Mucosa of gallbladder (tissue), 1 donor: ENCODE measurements around the gene CHCHD1. TPM values are rescaled to one million over a fixed set of nuclear protein-coding genes. Genes with fewer than 3 reads are reported as not detected.
A peak's percentile ranks its signal among the peaks of the same experiment; 100 is the strongest.
"Not testable (repeated sequence)": the region's sequence is repeated elsewhere in the genome, so short reads cannot be mapped to it uniquely, and the experiment has no call there.

Experiments used
- DNase-seq: peaks from one replicate; pipeline ENCODE4 v3.0.0-alpha.2; 2020; ENCODE audit warnings: low spot score
- total RNA-seq: library from RNA; stranded (reverse); gene quantifications from one replicate; pipeline ENCODE4 v1.2.1, GENCODE V29; 2021
- donor health status: DM: no; HTN: no; CAD: no.

The CHCHD1 gene
- total RNA-seq, 1 donor from 2014 or later, result 28.0 TPM

DNA sequence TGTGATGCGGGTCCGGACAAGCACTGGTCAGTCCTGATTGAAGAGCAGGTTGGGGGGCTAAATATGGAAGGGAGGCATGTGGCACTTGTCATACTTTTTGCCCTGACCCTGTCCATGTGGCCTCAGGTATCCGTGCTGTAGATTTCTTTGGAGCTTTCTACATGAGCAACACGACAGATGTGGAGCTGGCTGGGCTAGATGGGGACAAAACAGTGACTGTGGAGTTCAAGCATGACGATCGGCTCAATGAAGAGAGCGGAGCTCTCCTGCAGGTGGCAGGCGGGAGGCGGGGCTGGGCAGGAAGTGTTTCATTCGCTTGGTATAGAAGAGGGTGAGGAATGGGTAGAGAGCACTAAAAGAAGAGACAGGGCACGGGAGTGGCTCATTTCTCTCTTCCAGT is 13.0 kb upstream of the CHCHD1 start:
- no peak for DNase-seq

GRCh38 chr10:73769396-73769795 is 12.5 kb upstream of the CHCHD1 start:
- DNase-seq, result no peak

DNA sequence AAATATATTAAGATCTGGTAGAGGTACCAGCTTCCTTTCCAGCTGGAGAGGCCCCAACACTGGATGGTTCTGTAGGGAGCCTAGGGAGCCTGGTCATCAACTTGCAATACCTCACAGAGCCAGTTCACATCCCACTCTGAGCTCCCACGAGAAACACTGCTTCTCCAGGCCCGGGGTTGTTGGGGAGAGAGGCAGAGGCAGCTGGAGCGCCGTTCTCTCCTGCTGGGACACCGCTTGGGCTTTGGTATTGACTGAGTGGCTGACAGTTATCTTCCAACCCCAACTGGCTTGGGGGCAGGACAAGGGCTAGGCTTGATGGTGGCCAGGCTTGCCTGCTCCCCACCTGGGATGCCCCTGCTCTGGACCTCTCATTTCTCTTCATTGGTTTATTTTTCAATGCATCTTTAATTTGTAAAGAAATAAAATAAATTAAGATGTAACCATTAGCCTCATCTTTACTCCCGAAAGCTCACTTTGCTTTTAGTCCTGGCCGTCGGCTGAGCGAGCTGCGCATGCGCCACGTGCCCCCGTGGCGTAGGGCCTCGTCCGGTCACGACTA is 10.0 kb upstream of the CHCHD1 start:
- DNase-seq, result peak; percentile 87

DNA sequence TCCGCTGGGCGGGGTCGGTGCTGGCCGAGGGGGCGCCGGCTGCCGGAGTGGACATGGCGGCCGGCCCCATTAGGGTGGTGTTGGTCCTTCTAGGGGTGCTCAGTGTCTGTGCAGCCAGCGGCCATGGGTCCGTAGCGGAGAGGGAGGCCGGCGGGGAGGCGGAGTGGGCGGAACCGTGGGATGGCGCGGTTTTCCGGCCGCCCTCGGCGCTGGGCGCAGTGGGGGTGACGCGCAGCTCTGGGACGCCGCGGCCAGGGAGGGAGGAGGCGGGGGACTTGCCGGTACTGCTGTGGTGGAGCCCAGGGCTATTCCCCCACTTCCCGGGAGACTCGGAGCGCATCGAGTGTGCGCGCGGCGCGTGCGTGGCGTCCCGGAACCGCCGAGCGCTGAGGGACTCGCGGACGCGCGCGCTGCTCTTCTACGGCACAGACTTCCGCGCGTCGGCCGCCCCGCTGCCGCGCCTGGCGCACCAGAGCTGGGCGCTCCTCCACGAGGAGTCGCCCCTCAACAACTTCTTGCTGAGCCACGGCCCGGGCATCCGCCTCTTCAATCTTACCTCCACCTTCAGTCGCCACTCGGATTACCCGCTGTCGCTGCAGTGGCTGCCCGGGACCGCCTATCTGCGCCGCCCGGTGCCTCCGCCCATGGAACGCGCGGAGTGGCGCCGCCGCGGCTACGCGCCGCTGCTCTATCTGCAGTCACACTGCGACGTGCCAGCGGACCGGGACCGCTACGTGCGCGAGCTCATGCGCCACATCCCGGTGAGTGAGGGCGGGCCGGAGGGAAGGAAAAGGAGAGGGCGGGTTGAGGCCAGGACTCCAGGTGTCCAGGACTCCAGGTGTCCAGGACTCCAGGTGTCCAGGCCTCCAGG is 9.3 kb upstream of the CHCHD1 start:
- DNase-seq, result peak; percentile 84

- DNase-seq, result no peak
These were observed 8.5 kb upstream of the CHCHD1 start for GRCh38 chr10:73773152-73773879.

GRCh38 chr10:73774637-73775036 is 7.2 kb upstream of the CHCHD1 start:
- no peak for DNase-seq

GRCh38 chr10:73779018-73779417 is 2.8 kb upstream of the CHCHD1 start:
- no peak for DNase-seq

DNA sequence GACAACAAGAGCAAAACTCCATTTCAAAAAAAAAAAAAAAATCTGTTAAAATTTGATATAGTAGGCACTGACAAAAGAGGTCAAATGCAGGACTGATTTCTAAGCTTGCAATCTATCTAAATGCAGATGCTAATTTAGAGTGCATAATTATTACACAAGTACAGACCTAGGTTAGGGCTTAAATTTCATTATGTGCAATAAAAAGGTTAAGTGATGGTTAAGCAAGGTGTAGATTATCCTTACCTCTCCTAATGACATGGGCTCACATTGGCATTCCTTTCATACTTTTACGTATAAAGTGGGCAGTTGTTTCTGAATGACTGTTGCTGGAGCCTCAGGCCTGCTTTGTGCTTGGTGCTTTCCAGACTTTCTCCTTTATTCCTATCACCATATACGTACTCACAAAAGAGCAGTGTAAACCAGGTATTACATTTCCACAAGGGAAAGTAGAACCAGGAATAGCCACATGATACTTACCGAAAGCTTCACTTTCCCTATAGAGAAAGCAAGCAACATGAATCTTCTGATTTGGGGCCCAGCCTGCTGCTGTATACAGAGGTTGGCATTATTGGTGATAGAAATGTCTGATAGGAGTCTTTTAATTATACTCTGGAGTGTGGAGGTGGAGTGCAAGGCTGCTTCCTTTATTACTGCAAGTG is 2.2 kb upstream of the CHCHD1 start:
- no peak for DNase-seq

DNA sequence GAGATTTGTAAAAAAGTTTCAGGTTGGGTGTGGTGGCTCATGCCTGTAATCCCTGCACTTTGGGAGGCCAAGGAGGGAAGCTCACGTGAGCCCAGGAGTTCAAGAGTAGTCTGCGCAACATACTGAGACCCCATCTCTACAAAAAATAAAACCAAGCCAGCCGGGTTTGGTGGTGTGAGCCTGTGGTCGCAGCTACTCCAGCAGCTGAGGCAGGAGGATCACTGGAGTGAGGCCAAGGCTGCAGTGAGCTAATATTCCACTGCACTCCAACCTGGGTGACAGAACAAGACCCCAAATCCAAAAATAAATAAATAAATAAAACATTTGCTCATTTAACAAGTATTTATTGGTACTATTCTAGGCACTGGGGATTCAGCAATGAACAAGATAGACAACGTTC is 1.5 kb upstream of the CHCHD1 start:
- DNase-seq, result no peak

- no peak for DNase-seq
These were observed 882 bp upstream of the CHCHD1 start for GRCh38 chr10:73780966-73781365.

- DNase-seq, result no peak
These were observed 335 bp upstream of the CHCHD1 start for GRCh38 chr10:73781548-73781878.

GRCh38 chr10:73782749-73783085 is 869 bp downstream of the CHCHD1 start:
- DNase-seq, result no peak

DNA sequence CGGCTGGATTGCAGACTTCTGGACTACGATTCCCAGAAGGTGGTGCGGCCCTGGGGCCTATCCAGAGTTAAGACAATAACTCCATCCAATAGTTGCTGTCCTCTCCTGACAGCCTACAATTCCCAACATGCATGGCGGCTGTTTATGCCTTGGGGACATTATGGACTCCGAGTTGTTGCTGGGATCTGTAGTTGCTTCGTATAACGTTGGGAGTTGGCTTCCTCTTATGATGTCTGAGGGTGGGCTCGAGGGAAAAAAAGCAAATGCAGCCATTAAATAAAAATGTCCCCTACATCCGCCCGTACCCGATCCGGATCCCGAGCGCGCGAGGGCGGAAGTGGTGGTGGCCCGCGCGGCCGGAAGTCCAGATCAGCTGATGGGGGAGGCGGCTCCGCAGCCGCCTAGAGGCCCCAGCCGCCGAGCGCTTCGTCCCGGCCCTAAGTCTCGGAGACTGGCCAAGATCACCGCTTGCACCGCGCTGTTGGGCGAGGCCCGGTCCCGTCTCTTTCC is 3.4 kb downstream of the CHCHD1 start, which contains the start of gene ZSWIM8:
Gene ZSWIM8 (plus strand): TSS at position 396 of the 510 bp plus-strand sequence. CDS start 273 bp downstream, outside the sequence.
- peak; percentile 92 for DNase-seq

DNA sequence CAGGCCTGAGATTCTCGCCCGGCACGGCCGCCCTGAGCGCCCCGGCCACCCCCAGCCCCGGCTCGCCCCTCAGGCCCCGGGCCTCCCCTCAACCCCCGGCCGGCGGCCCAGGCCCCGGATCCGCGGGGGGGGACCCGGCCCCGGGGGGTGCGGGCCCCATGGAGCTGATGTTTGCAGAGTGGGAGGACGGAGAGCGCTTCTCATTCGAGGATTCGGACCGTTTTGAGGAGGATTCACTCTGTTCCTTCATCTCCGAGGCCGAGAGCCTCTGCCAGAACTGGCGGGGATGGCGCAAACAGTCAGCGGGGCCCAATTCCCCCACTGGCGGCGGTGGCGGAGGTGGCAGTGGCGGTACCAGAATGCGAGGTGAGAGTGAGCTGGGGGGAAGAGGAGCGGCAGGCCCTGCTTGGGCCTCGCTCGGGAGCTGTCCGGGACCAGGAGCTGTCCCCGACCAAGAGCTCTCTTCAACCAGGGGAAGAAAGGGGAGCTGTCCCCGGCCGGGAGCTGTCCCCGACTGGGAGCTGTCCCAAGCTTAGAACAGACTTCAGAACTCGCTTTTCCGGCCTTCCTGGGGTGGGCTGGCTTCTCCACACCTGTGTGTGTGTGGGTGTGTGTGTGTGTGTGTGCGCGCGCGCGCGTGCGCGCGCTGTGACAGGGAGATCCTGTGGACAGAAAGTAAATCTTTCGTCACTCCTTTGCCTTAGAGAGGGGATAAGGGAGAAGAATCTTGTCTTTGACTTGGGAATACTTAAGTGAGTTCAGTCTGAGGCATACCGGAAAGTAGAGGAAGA is 4.1 kb downstream of the CHCHD1 start:
- DNase-seq, result no peak

GRCh38 chr10:73786512-73786885 is 4.7 kb downstream of the CHCHD1 start:
- DNase-seq, result no peak

- DNase-seq, result not testable (repeated sequence)
These were observed 5.4 kb downstream of the CHCHD1 start for GRCh38 chr10:73787031-73787800.

GRCh38 chr10:73788864-73789658 is 7.2 kb downstream of the CHCHD1 start:
- DNase-seq, result no peak

DNA sequence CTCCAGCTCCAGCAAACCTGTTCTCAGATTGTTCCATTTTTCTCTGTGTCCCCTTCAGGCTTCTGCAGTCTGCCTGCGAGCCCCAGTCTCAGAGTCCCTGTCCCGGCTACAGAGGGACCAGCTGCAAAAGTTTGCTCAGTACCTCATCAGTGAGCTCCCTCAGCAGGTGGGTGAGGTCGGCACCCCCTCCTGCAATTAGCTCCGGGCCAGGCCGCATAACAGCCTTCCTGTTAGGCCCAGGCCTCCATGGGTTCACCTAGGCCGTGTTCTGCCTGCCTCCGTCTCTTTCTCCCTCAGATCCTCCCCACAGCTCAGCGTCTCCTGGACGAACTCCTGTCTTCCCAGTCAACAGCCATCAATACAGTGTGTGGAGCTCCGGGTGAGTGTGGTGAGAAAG is 7.8 kb downstream of the CHCHD1 start:
- DNase-seq, result no peak

GRCh38 chr10:73790886-73791625 is 9.2 kb downstream of the CHCHD1 start:
- no peak for DNase-seq
